Neural cell (in vitro differentiated cells): ENCODE data around the gene IQGAP2. TPM values are rescaled to one million over a fixed set of nuclear protein-coding genes. Genes with fewer than 3 reads are reported as not detected.

Experiments used
- H2AFZ ChIP-seq: fragments of 200-600, 300-800 bp; sonication (generic), shearing (Covaris generic); 2 replicates; pipeline ENCODE4 v1.6.0; 2014; ENCODE audit warnings: low read depth, mild to moderate bottlenecking, antibody characterized with exemption, low read length, moderate library complexity
- H3F3A ChIP-seq: fragments of 200-600 bp; shearing (Covaris generic); 2 replicates; pipeline ENCODE4 v1.6.1; 2016; ENCODE audit warnings: mild to moderate bottlenecking, moderate library complexity, mixed read lengths, antibody characterized with exemption, low read length; ENCODE audit not compliant: insufficient read depth, poor library complexity, severe bottlenecking
- H3K27ac ChIP-seq: fragments of 200-600, 300-800 bp; sonication (generic), shearing (Covaris generic); 2 replicates; pipeline ENCODE4 v1.5.1; 2014; ENCODE audit warnings: mild to moderate bottlenecking, low read length, moderate library complexity
- H3K27me3 ChIP-seq: fragments of 300-800, 200-600 bp; sonication (generic), shearing (Covaris generic); 2 replicates; pipeline ENCODE4 v1.6.0; 2014; ENCODE audit warnings: mild to moderate bottlenecking, low read depth, low read length, moderate library complexity; ENCODE audit not compliant: insufficient read depth
- H3K36me3 ChIP-seq: fragments of 300-800, 200-600 bp; sonication (generic), shearing (Covaris generic); 2 replicates; pipeline ENCODE4 v1.5.1; 2014; ENCODE audit warnings: mild to moderate bottlenecking, antibody characterized with exemption, low read length, moderate library complexity; ENCODE audit not compliant: insufficient read depth
- H3K4me2 ChIP-seq: fragments of 300-800, 200-600 bp; sonication (generic), shearing (Covaris generic); 2 replicates; pipeline ENCODE4 v1.6.0; 2014; ENCODE audit warnings: mild to moderate bottlenecking, low read length
- H3K4me3 ChIP-seq: fragments of 300-800, 200-600 bp; sonication (generic), shearing (Covaris generic); 2 replicates; pipeline ENCODE4 v1.5.1; 2014; ENCODE audit warnings: mild to moderate bottlenecking, low read length, moderate library complexity
- H3K79me2 ChIP-seq: fragments of 200-600 bp; shearing (Covaris generic); replicated peaks from 2 replicates; pipeline ENCODE4 v1.6.0; 2014; ENCODE audit warnings: mild to moderate bottlenecking, low read length, moderate library complexity; ENCODE audit not compliant: insufficient read depth
- H3K9ac ChIP-seq: fragments of 300-800, 200-600 bp; sonication (generic), shearing (Covaris generic); 2 replicates; pipeline ENCODE4 v1.6.1; 2016; ENCODE audit warnings: mild to moderate bottlenecking, low read length, mixed read lengths
- H3K9me2 ChIP-seq: fragments of 200-600 bp; shearing (Covaris generic); 2 replicates; pipeline ENCODE4 v1.6.1; 2016; ENCODE audit warnings: mild to moderate bottlenecking, low read length, mixed read lengths; ENCODE audit not compliant: insufficient read depth
- H3K9me3 ChIP-seq: fragments of 200-600, 300-800 bp; sonication (generic), shearing (Covaris generic); 2 replicates; pipeline ENCODE4 v1.6.1; 2016; ENCODE audit warnings: mild to moderate bottlenecking, mixed run types, low read length, moderate library complexity, mixed read lengths
- H4K20me1 ChIP-seq: fragments of 200-600 bp; shearing (Covaris generic); 2 replicates; pipeline ENCODE4 v1.6.1; 2016; ENCODE audit warnings: mild to moderate bottlenecking, mixed run types; ENCODE audit not compliant: insufficient read depth
- EP300 ChIP-seq: fragments of 450-650 bp; conservative IDR thresholded peaks from 2 replicates; pipeline ENCODE4 v1.6.1; 2014; ENCODE audit warnings: antibody characterized with exemption, mild to moderate bottlenecking, moderate library complexity; ENCODE audit not compliant: poor library complexity, severe bottlenecking
- EZH2 ChIP-seq: fragments of 200-600, 300-800 bp; shearing (Covaris generic), sonication (generic); IDR thresholded peaks from 2 replicates; pipeline ENCODE4 v1.6.1; 2014; ENCODE audit warnings: antibody characterized with exemption, low read length, borderline replicate concordance, mild to moderate bottlenecking; ENCODE audit not compliant: insufficient read depth, poor library complexity, severe bottlenecking
- MXI1 ChIP-seq: fragments of 450-650 bp; conservative IDR thresholded peaks from 2 replicates; pipeline ENCODE4 v1.6.1; 2014; ENCODE audit warnings: antibody characterized with exemption, mild to moderate bottlenecking; ENCODE audit not compliant: poor library complexity, severe bottlenecking
- POLR2AphosphoS5 ChIP-seq: IDR thresholded peaks from 2 replicates; pipeline ENCODE4 v1.6.1; 2012
- RAD21 ChIP-seq: fragments of 450-650 bp; conservative IDR thresholded peaks from 2 replicates; pipeline ENCODE4 v1.6.1; 2014; ENCODE audit warnings: antibody characterized with exemption, mild to moderate bottlenecking, moderate library complexity
- SMC3 ChIP-seq: fragments of 450-650 bp; conservative IDR thresholded peaks from 2 replicates; pipeline ENCODE4 v1.6.1; 2014; ENCODE audit warnings: antibody characterized with exemption, mild to moderate bottlenecking, moderate library complexity; ENCODE audit not compliant: poor library complexity
- TAF1 ChIP-seq: IDR thresholded peaks from 2 replicates; pipeline ENCODE4 v1.6.1; 2012; ENCODE audit warnings: low read depth
- polyA plus RNA-seq: library from polyadenylated mRNA; depleted of rRNA; stranded (reverse); fragments of >200 nt; gene quantifications from 2 replicates; pipeline ENCODE4 v1.2.3, GENCODE V29; 2014
- TF ChIP-seq, protein P1 (sequence below): IDR thresholded peaks from 2 replicates; pipeline ENCODE4 v1.6.1; 2012; ENCODE audit warnings: borderline replicate concordance
- TF ChIP-seq, protein P2 (sequence below): fragments of 450-650 bp; IDR thresholded peaks from 2 replicates; pipeline ENCODE4 v1.5.1; 2014; ENCODE audit warnings: antibody characterized with exemption, mild to moderate bottlenecking, moderate library complexity; ENCODE audit not compliant: poor library complexity, severe bottlenecking

The IQGAP2 gene
- polyA plus RNA-seq, 1 donor from 2014 or later: 5.2 TPM

GRCh38 chr5:76662521-76662920 lies 259.4 kb downstream of the IQGAP2 start:
- H4K20me1 ChIP-seq: no peaks in the 10 kb centered on the region
- H2AFZ ChIP-seq: no peak overlapping the region
- no peaks in the 10 kb centered on the region for H3K79me2 ChIP-seq
- H3K9me2 ChIP-seq: no peaks in the 10 kb centered on the region
- no peak overlapping the region for H3K4me3 ChIP-seq
- no peaks in the 10 kb centered on the region for H3K27me3 ChIP-seq
- H3K4me2 ChIP-seq: no peak overlapping the region
- no peak overlapping the region for H3K9ac ChIP-seq
- TF ChIP-seq EP300: no peak
- TF ChIP-seq, protein P1, sequence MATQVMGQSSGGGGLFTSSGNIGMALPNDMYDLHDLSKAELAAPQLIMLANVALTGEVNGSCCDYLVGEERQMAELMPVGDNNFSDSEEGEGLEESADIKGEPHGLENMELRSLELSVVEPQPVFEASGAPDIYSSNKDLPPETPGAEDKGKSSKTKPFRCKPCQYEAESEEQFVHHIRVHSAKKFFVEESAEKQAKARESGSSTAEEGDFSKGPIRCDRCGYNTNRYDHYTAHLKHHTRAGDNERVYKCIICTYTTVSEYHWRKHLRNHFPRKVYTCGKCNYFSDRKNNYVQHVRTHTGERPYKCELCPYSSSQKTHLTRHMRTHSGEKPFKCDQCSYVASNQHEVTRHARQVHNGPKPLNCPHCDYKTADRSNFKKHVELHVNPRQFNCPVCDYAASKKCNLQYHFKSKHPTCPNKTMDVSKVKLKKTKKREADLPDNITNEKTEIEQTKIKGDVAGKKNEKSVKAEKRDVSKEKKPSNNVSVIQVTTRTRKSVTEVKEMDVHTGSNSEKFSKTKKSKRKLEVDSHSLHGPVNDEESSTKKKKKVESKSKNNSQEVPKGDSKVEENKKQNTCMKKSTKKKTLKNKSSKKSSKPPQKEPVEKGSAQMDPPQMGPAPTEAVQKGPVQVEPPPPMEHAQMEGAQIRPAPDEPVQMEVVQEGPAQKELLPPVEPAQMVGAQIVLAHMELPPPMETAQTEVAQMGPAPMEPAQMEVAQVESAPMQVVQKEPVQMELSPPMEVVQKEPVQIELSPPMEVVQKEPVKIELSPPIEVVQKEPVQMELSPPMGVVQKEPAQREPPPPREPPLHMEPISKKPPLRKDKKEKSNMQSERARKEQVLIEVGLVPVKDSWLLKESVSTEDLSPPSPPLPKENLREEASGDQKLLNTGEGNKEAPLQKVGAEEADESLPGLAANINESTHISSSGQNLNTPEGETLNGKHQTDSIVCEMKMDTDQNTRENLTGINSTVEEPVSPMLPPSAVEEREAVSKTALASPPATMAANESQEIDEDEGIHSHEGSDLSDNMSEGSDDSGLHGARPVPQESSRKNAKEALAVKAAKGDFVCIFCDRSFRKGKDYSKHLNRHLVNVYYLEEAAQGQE: no peak
- TF ChIP-seq RAD21: no peak
- TF ChIP-seq MXI1: no peak
- TF ChIP-seq SMC3: no peak
- TF ChIP-seq EZH2: no peak
- TF ChIP-seq POLR2AphosphoS5: no peak
- TF ChIP-seq TAF1: no peak
- TF ChIP-seq, protein P2, sequence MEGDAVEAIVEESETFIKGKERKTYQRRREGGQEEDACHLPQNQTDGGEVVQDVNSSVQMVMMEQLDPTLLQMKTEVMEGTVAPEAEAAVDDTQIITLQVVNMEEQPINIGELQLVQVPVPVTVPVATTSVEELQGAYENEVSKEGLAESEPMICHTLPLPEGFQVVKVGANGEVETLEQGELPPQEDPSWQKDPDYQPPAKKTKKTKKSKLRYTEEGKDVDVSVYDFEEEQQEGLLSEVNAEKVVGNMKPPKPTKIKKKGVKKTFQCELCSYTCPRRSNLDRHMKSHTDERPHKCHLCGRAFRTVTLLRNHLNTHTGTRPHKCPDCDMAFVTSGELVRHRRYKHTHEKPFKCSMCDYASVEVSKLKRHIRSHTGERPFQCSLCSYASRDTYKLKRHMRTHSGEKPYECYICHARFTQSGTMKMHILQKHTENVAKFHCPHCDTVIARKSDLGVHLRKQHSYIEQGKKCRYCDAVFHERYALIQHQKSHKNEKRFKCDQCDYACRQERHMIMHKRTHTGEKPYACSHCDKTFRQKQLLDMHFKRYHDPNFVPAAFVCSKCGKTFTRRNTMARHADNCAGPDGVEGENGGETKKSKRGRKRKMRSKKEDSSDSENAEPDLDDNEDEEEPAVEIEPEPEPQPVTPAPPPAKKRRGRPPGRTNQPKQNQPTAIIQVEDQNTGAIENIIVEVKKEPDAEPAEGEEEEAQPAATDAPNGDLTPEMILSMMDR: no peak
- no peaks in the 10 kb centered on the region for H3K9me3 ChIP-seq
- no peak overlapping the region for H3K27ac ChIP-seq
- H3F3A ChIP-seq: no peaks in the 10 kb centered on the region
- H3K36me3 ChIP-seq: no peaks in the 10 kb centered on the region

DNA sequence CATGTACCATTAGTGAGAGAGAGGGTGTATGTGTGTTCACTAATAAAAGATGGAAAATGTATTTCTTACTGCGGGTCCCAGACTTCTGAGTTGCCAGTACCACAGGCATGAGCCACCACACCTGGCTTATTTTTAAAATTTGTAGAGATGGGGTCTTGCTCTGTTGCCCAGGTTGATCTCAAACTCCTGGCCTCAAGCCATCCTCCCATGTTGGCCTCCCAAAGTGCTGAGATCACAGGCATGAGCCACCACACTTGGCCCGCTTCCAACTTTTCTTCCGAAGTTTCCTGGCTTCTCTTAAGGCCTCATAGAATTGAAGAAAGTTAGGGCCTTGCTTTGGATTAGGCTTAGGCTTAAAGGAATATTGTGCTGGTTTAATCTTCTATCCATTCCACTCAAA lies 260.5 kb downstream of the IQGAP2 start:
- Histone ChIP-seq H2AFZ (no peak overlapping the region), H3K4me3 (no peak overlapping the region), H3K9ac (no peak overlapping the region)

More for the DNA sequence above, 260.5 kb downstream of the IQGAP2 start:
- Histone ChIP-seq H3K9me2 (no peaks in the 10 kb centered on the region), H3K27me3 (no peaks in the 10 kb centered on the region), H4K20me1 (no peaks in the 10 kb centered on the region), H3K4me2 (no peak overlapping the region), H3F3A (no peaks in the 10 kb centered on the region), H3K79me2 (no peaks in the 10 kb centered on the region), H3K36me3 (no peaks in the 10 kb centered on the region), H3K27ac (no peak overlapping the region), H3K9me3 (no peaks in the 10 kb centered on the region)
- TF ChIP-seq, protein P2: no peak
- TF ChIP-seq RAD21 (no peak), TAF1 (no peak), EZH2 (no peak), POLR2AphosphoS5 (no peak), MXI1 (no peak), SMC3 (no peak), EP300 (no peak)
- TF ChIP-seq, protein P1: no peak
